Stimulated activated CD8-positive, alpha-beta memory T cell treated with anti-CD3 and anti-CD28 coated beads, Interleukin-15, amount 100 ng/mL, for 24 hours (primary cell): ENCODE measurements around the gene C1orf232.

ENCODE experiments used
- DNase-seq: peaks from one replicate; pipeline ENCODE4 v3.0.0-alpha.2; 2020; ENCODE audit warnings: low read depth

Gene C1orf232

GRCh38 chr1:26156285-26157038 lies 12.3 kb downstream of the C1orf232 start:
- no peak for DNase-seq

- DNase-seq: no peak
These were observed 13.1 kb downstream of the C1orf232 start for GRCh38 chr1:26155370-26156284.

GRCh38 chr1:26154750-26155149 lies 14.0 kb downstream of the C1orf232 start:
- no peak for DNase-seq

GRCh38 chr1:26153966-26154532 lies 14.7 kb downstream of the C1orf232 start:
- DNase-seq: no peak

GRCh38 chr1:26148887-26149286 lies 19.9 kb downstream of the C1orf232 start:
- DNase-seq: no peak

GRCh38 chr1:26145960-26146294 lies 22.8 kb downstream of the C1orf232 start:
- no peak for DNase-seq

GRCh38 chr1:26145041-26145959 lies 23.5 kb downstream of the C1orf232 start:
- no peak for DNase-seq

GRCh38 chr1:26142159-26142558 lies 26.6 kb downstream of the C1orf232 start:
- DNase-seq: no peak

- no peak for DNase-seq
These were observed 29.7 kb downstream of the C1orf232 start for GRCh38 chr1:26138974-26139558.

- DNase-seq: no peak
These were observed 34.3 kb downstream of the C1orf232 start for GRCh38 chr1:26134466-26134865.

GRCh38 chr1:26132834-26133167 lies 36.0 kb downstream of the C1orf232 start:
- no peak for DNase-seq

- no peak for DNase-seq
These were observed 36.5 kb downstream of the C1orf232 start for GRCh38 chr1:26132128-26132833.

- no peak for DNase-seq
These were observed 38.1 kb downstream of the C1orf232 start for GRCh38 chr1:26130695-26131094.

- no peak for DNase-seq
These were observed 39.0 kb downstream of the C1orf232 start for GRCh38 chr1:26129778-26130177.

GRCh38 chr1:26127235-26128163 lies 41.3 kb downstream of the C1orf232 start:
- DNase-seq: no peak

- DNase-seq: no peak
These were observed 42.3 kb downstream of the C1orf232 start for GRCh38 chr1:26126321-26127084.

- no peak for DNase-seq
These were observed 42.8 kb downstream of the C1orf232 start for GRCh38 chr1:26125946-26126320.

- DNase-seq: no peak
These were observed 43.4 kb downstream of the C1orf232 start for GRCh38 chr1:26125382-26125781.
